Activated CD8-positive, alpha-beta memory T cell treated with anti-CD3 and anti-CD28 coated beads for 24 hours (primary cell): ENCODE measurements around the gene PCDH1.

ENCODE experiments used
- DNase-seq: peaks from one replicate; pipeline ENCODE4 v3.0.0-alpha.2; 2020

PCDH1 gene

DNA sequence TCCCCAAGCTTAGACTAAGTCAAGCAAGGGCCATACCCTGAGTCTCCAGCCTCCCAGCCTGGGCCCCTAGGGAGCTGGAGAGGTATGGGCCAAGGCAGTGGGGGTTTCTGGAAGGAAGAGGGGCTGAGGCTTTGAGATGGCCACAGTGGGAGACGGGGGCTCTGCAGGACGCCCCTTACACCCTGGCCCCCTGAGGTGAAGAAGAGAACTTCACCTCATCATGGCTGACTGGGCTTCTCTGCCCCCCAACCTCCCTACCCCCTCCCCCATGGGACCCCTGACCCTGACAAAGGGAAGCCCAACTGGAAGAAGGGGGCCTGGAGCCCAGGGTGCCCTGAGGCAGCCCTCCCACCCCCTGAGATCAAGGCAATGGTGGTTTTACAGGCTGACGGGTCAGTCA is 25.8 kb downstream of the PCDH1 start:
- DNase-seq = no peak

- DNase-seq = no peak
These were observed 26.9 kb downstream of the PCDH1 start for GRCh38 chr5:141851195-141851874.

- DNase-seq = no peak
These were observed 27.4 kb downstream of the PCDH1 start for GRCh38 chr5:141850786-141851185.

- DNase-seq = peak; percentile 81
These were observed 27.9 kb downstream of the PCDH1 start for GRCh38 chr5:141850244-141850768.

DNA sequence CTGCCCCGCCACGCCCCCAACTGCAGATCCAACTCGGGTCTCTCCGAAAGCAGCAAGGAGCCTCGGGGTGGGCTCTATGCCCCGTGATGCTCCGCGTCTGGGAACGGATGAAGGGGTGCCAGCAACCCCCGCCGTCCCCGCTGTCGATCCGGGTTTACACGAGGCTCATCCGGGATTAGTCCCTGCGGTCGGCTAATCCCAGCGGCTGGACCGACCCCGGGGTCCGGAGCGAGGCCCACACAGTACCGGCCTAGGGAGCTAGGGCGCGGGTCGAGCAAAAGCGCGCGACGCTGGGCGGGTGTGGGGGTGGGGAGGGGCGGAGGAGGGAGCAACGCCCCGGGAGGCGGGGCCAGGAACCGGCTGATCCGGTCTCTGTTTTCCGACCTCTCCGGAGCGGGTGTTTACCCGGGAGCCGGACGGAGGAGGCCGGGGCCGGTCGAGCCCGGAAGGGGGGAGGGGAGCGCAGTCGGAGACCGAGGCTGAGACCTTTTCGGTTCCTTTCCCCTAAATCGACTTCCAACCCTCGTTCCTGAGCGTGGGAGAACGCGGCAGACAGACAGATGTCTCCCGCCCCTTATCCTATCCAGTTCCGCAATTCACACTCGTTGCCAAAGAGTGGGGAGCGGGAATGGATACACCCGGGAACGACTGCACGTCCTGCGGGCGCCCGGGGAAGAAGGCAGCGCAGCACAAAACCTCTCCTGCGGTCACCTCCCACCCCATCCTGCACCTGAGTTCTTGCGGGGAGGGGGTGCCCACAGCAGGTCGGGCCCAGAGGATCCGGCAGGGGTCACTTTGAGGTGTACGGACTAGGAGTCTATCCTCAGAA is 28.6 kb downstream of the PCDH1 start:
- DNase-seq = peak; percentile 89

DNA sequence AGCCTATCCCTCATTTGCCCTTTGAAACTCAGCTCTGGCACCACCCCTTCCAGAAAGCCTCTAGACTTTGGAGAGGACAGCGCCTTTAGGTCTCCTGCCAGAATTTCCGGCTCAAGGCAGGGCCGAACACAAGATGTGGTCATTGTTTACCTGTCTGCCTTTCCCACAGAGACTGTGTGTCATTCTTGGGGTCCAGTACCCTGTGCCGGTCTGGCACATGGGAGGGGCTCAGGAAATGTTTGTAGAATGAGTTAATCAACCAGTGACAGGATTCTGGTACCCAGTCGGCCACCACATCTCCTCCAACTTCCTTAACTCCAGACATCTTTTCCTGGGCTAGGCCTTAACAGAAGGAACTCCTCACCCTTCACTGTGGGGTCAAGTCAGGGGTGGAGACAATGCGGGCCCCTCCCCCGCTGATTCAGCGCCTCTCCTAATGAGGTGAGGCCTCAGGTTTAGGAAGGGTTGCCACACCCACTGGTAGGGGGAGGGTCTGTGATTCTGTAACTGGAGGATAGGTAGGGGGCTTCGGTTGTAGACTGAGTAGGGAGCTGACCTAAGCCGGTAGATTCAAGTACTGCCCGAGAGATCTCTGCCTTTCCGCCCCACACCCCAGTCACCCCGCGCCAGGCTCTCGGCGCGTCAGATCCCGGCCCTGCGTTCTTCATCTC is 29.3 kb downstream of the PCDH1 start:
- no peak for DNase-seq

DNA sequence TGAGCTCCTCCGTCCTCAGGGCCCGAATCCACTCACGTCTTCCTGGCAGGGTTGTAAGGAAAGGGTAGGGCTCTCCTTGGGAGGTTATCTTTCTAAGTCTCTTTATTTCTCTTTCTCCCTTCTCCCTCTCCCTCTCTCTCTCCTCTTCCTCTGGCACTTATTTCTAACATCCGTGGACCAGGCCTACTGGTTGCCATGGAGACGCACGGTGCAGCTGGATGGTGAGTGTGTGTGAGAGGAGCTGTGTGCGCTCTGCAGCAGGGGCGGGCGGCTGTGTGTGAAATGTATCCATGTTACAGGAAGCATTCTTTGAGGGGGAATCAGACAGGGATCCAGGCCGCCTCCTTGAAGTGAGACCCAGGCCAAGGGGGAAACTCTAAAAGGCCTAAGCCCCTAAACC is 32.2 kb downstream of the PCDH1 start:
- no peak for DNase-seq

- DNase-seq = no peak
These were observed 32.8 kb downstream of the PCDH1 start for GRCh38 chr5:141845371-141845851.

DNA sequence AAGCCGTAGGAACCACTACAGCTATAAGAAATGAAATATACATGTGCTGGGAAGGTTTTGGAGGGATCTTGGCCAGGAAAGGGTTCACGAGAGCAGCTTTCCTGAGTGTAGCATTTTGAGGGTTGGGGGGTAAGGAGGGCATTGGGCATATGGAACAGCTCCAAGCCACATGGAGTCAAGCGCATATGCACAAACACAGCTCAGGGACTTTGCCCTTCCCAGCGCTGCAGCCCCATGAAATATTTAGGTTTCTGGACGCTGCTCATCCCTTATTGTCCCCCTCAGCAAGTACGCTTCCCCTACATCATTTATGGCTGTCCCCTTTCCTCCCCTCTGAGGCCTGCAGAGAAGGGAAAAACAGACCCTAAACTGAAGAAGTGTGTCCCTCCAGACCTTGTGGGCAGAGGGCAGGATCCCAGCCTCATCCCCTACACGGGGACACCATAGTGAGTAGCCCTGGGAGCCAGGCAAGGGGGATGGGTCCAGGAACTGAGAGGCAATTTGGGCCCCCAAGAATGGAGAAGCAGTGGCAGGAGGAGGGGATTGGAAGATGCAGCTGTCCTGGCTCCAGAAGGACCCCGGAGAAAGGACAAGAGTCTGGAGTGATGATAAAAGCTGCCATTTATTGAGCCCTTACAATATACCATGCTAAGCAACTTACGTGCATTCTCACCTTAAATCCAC is 33.7 kb downstream of the PCDH1 start:
- DNase-seq = no peak

DNA sequence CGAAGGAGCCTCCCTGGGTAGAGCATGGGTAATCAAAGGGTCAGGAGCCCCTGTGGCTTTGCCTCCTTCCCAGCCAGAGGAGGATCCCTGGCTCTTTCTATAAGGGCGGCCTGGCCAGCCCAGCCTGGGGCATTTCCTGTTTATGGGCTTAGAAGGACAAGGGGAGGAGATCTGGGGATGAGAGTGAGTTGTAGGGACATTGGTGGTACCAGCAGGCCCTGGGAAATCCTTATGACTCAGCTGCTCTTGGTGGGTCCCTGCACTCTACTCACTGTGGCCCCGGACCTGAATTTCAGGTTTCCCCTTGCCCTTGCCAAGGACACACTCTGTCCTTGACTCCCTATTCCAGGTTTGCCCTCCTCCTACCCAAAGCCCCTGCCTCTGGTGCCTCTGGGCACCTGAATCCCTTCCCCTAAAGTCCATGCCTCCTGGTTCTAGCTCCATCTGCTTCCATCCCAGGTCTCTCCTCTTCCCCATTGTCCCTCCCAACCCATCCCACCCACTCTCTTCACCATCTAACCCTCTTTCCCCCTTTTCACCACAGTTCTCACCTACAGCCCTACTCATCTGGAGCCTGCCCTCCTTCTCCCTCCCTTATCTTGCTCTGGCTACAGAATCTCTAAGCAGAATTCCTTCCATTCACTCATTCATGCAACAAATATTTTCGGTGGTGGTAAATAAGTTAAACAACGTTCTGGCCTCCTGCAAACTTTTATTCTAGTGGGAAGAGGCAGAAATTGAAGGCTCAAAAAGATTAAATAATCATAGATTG is 34.9 kb downstream of the PCDH1 start:
- DNase-seq = no peak

DNA sequence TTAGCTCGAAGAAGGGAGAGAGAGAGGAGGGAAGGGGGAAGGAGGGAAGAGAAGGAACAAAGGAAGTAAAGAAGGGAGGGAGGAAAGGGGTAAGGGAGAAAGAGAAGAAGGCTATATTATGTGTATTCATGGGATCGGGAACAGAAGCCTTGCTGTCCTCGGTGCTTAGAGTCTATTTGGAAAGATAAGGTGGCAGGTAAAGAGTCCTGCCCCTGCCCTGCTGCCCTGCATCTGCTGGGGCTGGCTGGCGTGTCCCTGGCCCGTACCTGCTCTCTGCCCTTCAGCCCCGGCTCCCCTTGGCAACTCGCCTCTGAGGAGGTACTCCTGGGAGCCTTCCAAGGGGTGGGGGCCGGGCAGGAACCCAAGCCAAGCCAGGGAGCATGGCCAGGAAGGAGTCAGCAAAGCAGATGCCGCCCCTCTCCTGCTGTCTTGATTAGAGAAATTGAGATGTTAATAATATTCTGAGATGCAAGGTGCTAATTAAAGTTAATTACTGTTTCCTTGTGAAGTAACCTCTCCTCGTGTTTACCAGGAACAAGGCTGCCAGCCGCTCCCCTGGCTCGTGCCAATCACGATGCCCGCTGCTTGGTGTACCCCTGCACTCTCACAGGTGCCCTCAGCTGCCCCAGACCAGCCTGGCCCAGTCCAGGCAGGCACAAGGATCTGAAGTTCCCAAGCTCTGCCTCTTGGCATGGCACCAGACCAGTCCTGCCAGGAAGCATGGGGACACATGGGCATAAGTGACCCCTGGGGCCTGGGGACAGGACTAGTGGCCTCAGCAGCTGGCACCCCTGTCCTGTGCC is 36.6 kb downstream of the PCDH1 start:
- no peak for DNase-seq

DNA sequence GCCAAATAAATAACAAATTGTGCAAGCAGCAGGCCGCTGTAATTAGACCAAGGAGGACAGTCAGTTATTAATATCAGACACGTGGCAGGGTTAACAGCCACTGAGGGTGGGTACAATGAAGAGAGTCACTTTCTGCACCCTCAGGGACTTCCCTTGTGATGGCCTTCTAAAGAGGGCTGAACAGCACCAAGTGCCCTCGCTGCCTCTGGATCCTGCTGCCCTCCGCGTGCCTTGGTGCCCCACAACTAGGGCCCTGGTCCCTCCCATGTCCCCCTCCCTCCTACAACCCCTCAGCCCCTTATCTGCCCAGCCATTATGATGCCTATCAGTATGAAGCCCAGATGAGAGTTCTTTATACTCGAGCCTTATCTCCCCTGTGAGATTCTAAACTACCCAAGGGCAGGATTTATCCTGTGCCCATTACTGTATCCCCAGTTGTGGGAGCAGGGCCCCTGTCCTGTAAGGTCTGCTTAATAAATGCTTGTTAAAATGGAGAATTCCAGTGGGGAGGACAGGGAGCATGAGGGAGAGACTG is 37.3 kb downstream of the PCDH1 start:
- DNase-seq = no peak

DNA sequence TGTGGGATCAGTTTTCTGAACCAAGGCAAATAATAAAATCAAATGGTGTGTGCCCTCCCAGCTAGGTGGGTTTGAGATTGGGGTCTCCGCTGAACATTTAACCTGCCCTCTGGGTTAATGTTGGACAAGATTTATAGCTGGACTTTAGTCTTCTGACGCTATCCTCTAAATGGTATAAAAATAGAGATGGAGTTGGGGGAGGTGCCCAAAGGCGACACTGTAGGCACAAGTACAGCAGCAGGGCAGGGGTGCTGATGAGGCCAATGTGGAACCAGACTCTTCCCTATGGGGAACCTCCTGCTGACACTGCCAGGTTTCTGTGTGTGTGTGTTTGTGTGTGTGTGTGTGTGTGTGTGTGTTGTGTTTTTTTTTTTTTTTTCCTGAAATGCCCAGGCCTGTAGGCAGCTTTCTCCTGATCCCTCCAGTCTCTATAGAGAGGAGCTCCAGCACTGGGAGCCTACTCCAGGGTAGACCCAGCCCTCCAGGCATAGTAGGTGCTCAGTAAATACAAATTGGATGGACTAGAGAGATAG is 37.9 kb downstream of the PCDH1 start:
- DNase-seq = no peak

- DNase-seq = no peak
These were observed 39.1 kb downstream of the PCDH1 start for GRCh38 chr5:141839015-141839513.

DNA sequence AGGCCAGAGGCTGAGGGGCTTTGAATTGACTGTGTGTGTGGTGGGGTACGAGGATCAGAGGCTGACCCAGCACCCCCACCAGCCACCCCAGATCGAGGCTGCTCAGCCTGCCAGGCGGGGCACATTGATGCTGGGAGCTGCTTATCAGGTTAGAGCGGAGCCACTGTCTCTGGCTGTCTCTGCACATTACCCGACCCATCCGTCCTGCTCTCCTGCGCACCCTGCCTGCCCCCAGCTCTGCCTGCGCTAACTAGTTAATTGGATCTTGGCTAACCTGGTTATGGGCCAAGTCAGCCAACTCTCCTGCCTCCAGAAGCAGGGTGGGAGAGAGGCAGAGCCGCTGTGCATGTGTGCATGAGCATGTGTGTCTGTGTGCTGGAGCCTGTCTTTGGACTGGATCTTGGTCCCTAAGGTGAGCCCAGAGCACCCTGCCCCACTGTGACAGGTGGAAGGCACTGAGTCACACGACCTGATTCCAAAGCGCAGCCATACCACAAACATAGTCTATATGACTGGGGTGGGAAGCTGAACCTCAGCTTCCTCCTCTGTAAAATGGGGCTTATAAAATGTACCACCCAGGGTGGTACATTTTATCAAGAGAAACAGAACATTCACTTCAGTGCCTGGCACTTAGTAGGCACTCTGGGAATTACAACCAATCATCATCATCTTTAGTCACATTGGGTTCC is 39.7 kb downstream of the PCDH1 start:
- no peak for DNase-seq

DNA sequence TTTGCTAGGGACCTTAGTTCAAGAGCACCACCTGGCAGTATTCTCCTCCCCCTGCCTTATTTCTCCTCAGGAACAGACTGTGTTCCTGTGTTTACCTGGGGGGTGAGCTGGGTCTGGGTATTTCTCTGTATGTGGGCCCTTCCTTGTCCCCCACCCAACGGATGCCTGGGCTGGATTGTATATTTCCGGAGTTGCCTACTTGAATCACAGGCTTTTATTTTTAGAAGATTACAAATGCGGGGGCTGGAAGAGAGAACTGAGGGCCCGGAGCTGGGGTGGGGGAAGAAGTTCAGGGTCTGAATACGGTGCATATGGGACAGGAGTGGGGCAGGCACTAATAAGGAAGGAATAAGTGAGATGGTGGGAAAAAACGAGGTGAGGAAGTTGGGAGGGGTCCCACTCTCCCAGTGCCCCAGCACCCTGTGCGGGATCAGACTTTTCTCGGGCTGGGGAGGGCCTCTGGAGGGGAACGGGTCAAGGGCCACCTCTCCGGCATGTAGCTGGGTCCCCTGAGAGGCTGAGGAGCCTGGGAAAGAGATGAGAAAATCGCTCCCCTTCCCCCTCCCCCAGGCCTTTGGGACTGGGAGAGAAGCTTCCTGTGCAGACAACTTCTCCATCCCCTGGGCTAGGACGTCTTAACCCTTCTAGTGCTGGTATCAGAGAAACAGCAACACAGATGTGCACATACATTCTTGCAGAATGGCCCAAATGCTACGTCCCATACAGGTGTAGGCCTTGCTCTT is 42.1 kb downstream of the PCDH1 start:
- DNase-seq = no peak

DNA sequence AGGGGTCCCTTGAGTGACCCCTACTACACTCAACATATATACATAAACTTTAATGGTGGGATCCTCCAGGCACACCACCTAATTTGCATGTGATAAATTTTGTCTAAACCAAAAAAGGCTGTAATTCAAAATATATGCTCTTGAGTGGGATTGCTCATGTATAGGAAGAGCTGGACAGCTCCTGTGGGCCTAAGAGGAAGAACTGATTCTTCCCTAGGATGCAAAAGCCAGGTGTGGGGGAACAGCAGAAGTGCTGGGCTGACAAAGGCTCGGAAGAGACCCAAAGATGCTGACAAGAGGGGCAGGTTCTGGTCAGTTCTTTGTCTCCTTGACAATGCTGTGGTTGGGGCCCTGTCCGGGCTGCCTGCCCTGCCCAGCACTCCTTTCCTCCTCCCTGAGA is 43.9 kb downstream of the PCDH1 start:
- DNase-seq = no peak

GRCh38 chr5:141832131-141832530 is 46.1 kb downstream of the PCDH1 start:
- DNase-seq = no peak

DNA sequence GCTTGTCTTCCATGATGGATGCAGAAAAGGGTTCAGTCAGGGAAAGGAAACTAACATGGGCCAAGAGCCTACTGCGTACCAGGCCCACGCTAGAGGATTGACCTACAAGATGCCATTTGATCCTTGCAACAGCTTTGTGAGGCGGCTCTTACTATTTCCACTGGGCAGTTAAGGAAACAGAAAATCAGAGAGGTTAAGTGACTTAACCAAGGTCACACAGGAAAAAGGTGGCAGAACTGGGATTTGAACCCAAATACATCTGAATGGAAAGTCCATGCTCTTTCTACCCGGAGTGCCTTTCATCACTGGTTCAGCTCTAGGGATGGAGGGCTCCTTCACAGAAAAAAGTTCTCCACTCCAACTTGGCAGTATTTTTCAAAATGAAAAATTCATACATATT is 50.0 kb downstream of the PCDH1 start:
- no peak for DNase-seq
